Gastrocnemius medialis (tissue), 4 donors: ENCODE results near the gene NACAD. TPM values are rescaled to one million over a fixed set of nuclear protein-coding genes. Genes with fewer than 3 reads are reported as not detected.

Experiments
- ATAC-seq, 2 donors: fragments of 150-250 bp; one replicate each; pipeline ENCODE4 v1.9.1; 2016
- DNase-seq, 2 donors: peaks; one replicate each; pipeline ENCODE4 v3.0.0-alpha.2; 2019
- H3K27ac ChIP-seq, 4 donors: fragments of 200-600 bp; sonication (generic); 1 replicate in 1 of 4; 2 replicates in 3 of 4; pipeline ENCODE4 v1.5.1; 2016 to 2018; ENCODE audit warnings: mild to moderate bottlenecking in 2 of 4, moderate library complexity in 1 of 4
- H3K27me3 ChIP-seq, 3 donors: fragments of 200-600 bp; sonication (generic) in 2 of 3; 1 replicate in 1 of 3; 2 replicates in 2 of 3; pipeline versions ENCODE4 v1.5.1 to v1.6.0; 2016 to 2019; ENCODE audit warnings: mild to moderate bottlenecking in 1 of 3, moderate library complexity in 1 of 3
- H3K36me3 ChIP-seq, 2 donors: fragments of 200-600 bp; sonication (generic) in 1 of 2; one replicate each; pipeline ENCODE4 v1.5.1; 2017 to 2018
- H3K4me1 ChIP-seq, 2 donors: fragments of 200-600 bp; sonication (generic) in 1 of 2; one replicate each; pipeline ENCODE4 v1.5.1; 2016 to 2017; ENCODE audit warnings: mild to moderate bottlenecking in 2 of 2
- H3K4me3 ChIP-seq, 4 donors: fragments of 200-600 bp; sonication (generic) in 3 of 4; 1 replicate in 1 of 4; 2 replicates in 3 of 4; pipeline ENCODE4 v1.5.1; 2016 to 2019; ENCODE audit warnings: mild to moderate bottlenecking in 2 of 4
- H3K9me3 ChIP-seq, 3 donors: fragments of 200-600 bp; sonication (generic) in 2 of 3; 1 replicate in 1 of 3; 2 replicates in 2 of 3; pipeline ENCODE4 v1.5.1; 2016 to 2019
- CTCF ChIP-seq, 5 experiments: fragments of 450-650 bp in 3 of 5; fragments of 200-600 bp in 2 of 5; sonication (generic) in 2 of 5; IDR thresholded peaks in 4 of 5; conservative IDR thresholded peaks in 1 of 5; 1 replicate in 4 of 5; 2 replicates in 1 of 5; pipeline ENCODE4 v1.5.1; 2016 to 2019; ENCODE audit warnings: antibody characterized with exemption in 5 of 5, mild to moderate bottlenecking in 3 of 5, moderate library complexity in 3 of 5
- POLR2A ChIP-seq, 2 donors: fragments of 450-650 bp; IDR thresholded peaks; one replicate each; pipeline ENCODE4 v1.6.1; 2017; ENCODE audit warnings: antibody characterized with exemption in 2 of 2, mild to moderate bottlenecking in 2 of 2, moderate library complexity in 2 of 2
- in situ Hi-C, 4 donors: fragments of 200-750 bp; cut with MboI; loops; one replicate each; pipeline versions ENCODE4 v1.15.0 to v1.8.0; 2017; ENCODE audit warnings: low sequenced_read_pairs in 4 of 4
- intact Hi-C: fragments of 100-400 bp; cut with DNase I; formaldehyde crosslinking; loops from one replicate; pipeline ENCODE4 v1.15.1; 2023; ENCODE audit warnings: low total_unique reads
- total RNA-seq, 4 donors: library from RNA; depleted of rRNA; stranded (reverse); fragments of >200 nt; gene quantifications; one replicate each; pipeline versions ENCODE4 v1.1.0 to v1.2.3, GENCODE V29; 2016

The NACAD gene
- total RNA-seq, 4 donors from 2014 or later = 0.46 to 1.5 (median 1.1) TPM

GRCh38 chr7:45033931-45034290 is 54.9 kb downstream of the NACAD start:
- H3K27ac ChIP-seq = peak overlapping the region in 2 of 4 donors; percentile 51 to 55
- H3K27me3 ChIP-seq = no peaks in the 10 kb centered on the region
- ATAC-seq (peak; percentile 63 to 79), DNase-seq (peak in 1 of 2 donors; percentile 48)
- H3K9me3 ChIP-seq = no peaks in the 10 kb centered on the region
- in situ Hi-C loops (no loop called here), intact Hi-C loops (no loop called here)
- H3K4me3 ChIP-seq = no peak overlapping the region
- H3K4me1 ChIP-seq = peaks cover 12% of the 10 kb centered on the region in 2 donors
- no peak for TF ChIP-seq CTCF (IDR thresholded peaks at IDR 0.05 in 4 of 5, conservative IDR thresholded peaks at IDR 0.05 in 1 of 5)
- TF ChIP-seq POLR2A (IDR thresholded peaks at IDR 0.05) = no peak
- H3K36me3 ChIP-seq = peaks cover 0 to 7% of the 10 kb centered on the region in 2 donors

GRCh38 chr7:45033261-45033930 is 55.4 kb downstream of the NACAD start:
- H3K27me3 ChIP-seq = no peaks in the 10 kb centered on the region
- H3K36me3 ChIP-seq = peaks cover 0 to 2% of the 10 kb centered on the region in 2 donors
- intact Hi-C loops (no loop called here), in situ Hi-C loops (no loop called here)
- TF ChIP-seq POLR2A (IDR thresholded peaks at IDR 0.05) (no peak), CTCF (IDR thresholded peaks at IDR 0.05 in 4 of 5, conservative IDR thresholded peaks at IDR 0.05 in 1 of 5) (no peak)
- peak overlapping the region in 2 of 4 donors; percentile 51 to 55 for H3K27ac ChIP-seq
- ATAC-seq (peak in 1 of 2 donors; percentile 28), DNase-seq (no peak)
- H3K9me3 ChIP-seq = no peaks in the 10 kb centered on the region
- H3K4me1 ChIP-seq = peaks cover 12% of the 10 kb centered on the region in 2 donors
- H3K4me3 ChIP-seq = no peak overlapping the region

DNA sequence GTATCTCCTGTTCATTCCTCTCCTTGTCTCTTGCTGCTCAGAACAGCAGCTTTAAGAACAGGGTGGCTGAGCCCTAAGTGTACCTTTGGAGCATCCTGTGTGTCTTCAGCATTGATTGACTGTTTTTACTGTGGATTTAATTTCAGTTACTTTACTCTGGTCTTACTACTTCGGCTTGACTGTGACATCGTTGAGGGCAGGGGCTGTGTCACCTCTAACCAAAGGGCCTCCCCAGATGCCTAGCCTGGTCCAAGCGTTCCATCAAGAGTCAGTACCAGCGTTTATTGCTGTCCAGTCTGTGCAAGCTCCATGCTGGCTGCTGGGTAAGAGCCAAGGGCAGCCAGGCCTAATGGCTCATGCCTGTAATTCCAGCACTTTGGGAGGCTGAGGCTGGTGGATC is 56.3 kb downstream of the NACAD start:
- intact Hi-C loops (no loop called here), in situ Hi-C loops (no loop called here)
- no peak for ATAC-seq
- DNase-seq = no peak
- peaks cover 12% of the 10 kb centered on the region in 2 donors for H3K4me1 ChIP-seq
- no peaks in the 10 kb centered on the region for H3K27me3 ChIP-seq
- no peaks in the 10 kb centered on the region for H3K9me3 ChIP-seq
- no peaks in the 10 kb centered on the region for H3K36me3 ChIP-seq
- H3K27ac ChIP-seq = no peak overlapping the region
- TF ChIP-seq CTCF (IDR thresholded peaks at IDR 0.05 in 4 of 5, conservative IDR thresholded peaks at IDR 0.05 in 1 of 5) = no peak
- no peak for TF ChIP-seq POLR2A (IDR thresholded peaks at IDR 0.05)
- no peak overlapping the region for H3K4me3 ChIP-seq

GRCh38 chr7:45031829-45032228 is 56.9 kb downstream of the NACAD start:
- H3K9me3 ChIP-seq = no peaks in the 10 kb centered on the region
- no peak for DNase-seq
- intact Hi-C loops = no loop called here
- H3K4me1 ChIP-seq = peaks cover 12% of the 10 kb centered on the region in 2 donors
- H3K4me3 ChIP-seq = no peak overlapping the region
- ATAC-seq = no peak
- no peak overlapping the region for H3K27ac ChIP-seq
- in situ Hi-C loops = no loop called here
- H3K36me3 ChIP-seq = no peaks in the 10 kb centered on the region
- TF ChIP-seq CTCF (IDR thresholded peaks at IDR 0.05 in 4 of 5, conservative IDR thresholded peaks at IDR 0.05 in 1 of 5) = no peak
- TF ChIP-seq POLR2A (IDR thresholded peaks at IDR 0.05) = no peak
- H3K27me3 ChIP-seq = no peaks in the 10 kb centered on the region

Other genes starting within 250 kb of the NACAD start
- 100 to 1,000 TPM in 3 of 4 donors, 10 to 100 TPM in 1; 83.0 to 147 (median 132) TPM for gene H2AZ2, start 240.9 kb downstream of the NACAD start, total RNA-seq
- gene PURB, start 203.4 kb downstream of the NACAD start, total RNA-seq = 10 to 100 TPM; 13.0 to 18.7 (median 15.9) TPM
- gene MYO1G, start 110.0 kb downstream of the NACAD start, total RNA-seq = 1 to 10 TPM in 2 of 4 donors, under 1 TPM in 1, not detected in 1; 0.61 to 1.4 (median 1.3) TPM
- gene CCM2, start 88.8 kb downstream of the NACAD start, total RNA-seq = 10 to 100 TPM; 37.7 to 61.8 (median 47.4) TPM
- 100 to 1,000 TPM in 1 of 4 donors, 10 to 100 TPM in 3; 74.3 to 105 (median 92.7) TPM for gene TBRG4, start 22.7 kb upstream of the NACAD start, total RNA-seq
- gene RAMP3, start 68.8 kb upstream of the NACAD start, total RNA-seq = 10 to 100 TPM in 3 of 4 donors, 1 to 10 TPM in 1; 9.6 to 39.3 (median 33.2) TPM